ENCODE measurements around the gene ZC3H7A. TPM values are rescaled to one million over a fixed set of nuclear protein-coding genes. Genes with fewer than 3 reads are reported as not detected.
A peak's percentile ranks its signal among the peaks of the same experiment; 100 is the strongest.
"Not testable (repeated sequence)": the region's sequence is repeated elsewhere in the genome, so short reads cannot be mapped to it uniquely, and the experiment has no call there.

ZC3H7A gene
- total RNA-seq, 2 experiments from 2014 or later: 58.9 TPM

DNA sequence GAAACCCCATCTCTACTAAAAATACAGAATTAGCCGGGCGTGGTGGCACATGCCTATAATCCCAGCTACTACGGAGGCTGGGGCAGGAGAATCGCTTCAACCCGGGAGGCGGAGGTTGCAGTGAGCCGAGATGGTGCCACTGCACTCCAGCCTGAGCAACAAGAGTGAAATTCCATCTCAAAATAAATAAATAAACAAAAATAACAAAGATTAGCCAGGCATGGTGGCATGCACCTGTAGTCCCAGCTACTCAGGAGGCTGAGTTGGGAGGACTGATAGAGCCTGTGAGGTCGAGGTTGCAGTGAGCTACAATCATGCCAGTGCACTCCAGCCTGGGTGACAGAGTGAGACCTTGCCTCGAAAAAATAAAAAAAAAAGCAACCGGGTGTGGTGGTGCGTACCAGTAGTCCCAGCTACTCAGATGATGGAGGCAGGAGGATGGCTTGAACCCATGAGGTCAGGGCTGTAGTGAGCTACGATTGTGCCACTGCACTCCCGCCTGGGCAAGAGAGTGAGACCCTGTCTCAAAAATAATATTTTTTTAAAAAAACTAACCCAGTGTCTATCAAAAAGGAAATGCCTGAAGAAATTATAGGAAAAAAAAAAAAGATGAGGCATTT, 12.0 kb downstream of the ZC3H7A start:
- H3K9me3 Mint-ChIP-seq (ENCODE audit: insufficient read depth); H3K27ac Mint-ChIP-seq; DNase-seq; H3K27me3 Mint-ChIP-seq (ENCODE audit: low read depth); ATAC-seq; H3K4me3 Mint-ChIP-seq: not testable (repeated sequence)
- Mint-ChIP-seq H3K4me1 (ENCODE audit: low read depth) (peaks cover 63% of the 10 kb centered on the region), H3K36me3 (ENCODE audit: low read depth) (peaks cover 27% of the 10 kb centered on the region)
- ChIA-PET CTCF (interaction anchor here (1.9 to 8.4 kb wide), 2 partner anchors 12 to 42 kb away, joined by 6 to 124 read pairs; partner anchors contain the start of genes TXNDC11 and ZC3H7A), POLR2A (interaction anchor here (0.7 to 10.3 kb wide), 4 partner anchors 11 to 48 kb away, joined by 3 to 149 read pairs (median 4); partner anchors contain the start of genes TXNDC11 and ZC3H7A)

DNA sequence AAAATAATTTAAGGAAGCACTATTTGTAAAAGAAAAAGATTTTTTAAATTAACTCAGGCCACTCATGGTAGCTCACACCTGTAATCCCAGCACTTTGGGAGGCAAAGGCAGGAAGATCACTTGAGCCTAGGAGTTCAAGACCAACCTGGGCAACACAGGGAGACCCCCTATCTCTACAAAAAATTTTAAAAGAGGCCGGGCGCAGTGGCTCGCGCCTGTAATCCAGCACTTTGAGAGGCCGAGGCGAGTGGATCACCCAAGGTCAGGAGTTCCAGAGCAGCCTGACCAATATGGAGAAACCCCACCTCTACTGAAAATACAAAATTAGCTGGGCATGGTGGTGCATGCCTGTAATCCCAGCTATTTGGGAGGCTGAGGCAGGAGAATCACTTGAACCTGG, 12.7 kb downstream of the ZC3H7A start:
- not testable (repeated sequence) for H3K27me3 Mint-ChIP-seq (ENCODE audit: low read depth); DNase-seq; H3K9me3 Mint-ChIP-seq (ENCODE audit: insufficient read depth); H3K4me3 Mint-ChIP-seq; ATAC-seq
- ChIA-PET CTCF (interaction anchor here (0.8 to 8.4 kb wide), 2 partner anchors 8 to 13 kb away, joined by 3 to 124 read pairs; partner anchors contain the start of gene ZC3H7A), POLR2A (interaction anchor here (1.6 to 10.3 kb wide), 2 partner anchors 11 to 16 kb away, joined by 3 to 149 read pairs; partner anchors contain the start of gene ZC3H7A)
- Mint-ChIP-seq H3K36me3 (ENCODE audit: low read depth) (peaks cover 26% of the 10 kb centered on the region), H3K27ac (peak overlapping the region; percentile 65), H3K4me1 (ENCODE audit: low read depth) (peaks cover 62% of the 10 kb centered on the region)

DNA sequence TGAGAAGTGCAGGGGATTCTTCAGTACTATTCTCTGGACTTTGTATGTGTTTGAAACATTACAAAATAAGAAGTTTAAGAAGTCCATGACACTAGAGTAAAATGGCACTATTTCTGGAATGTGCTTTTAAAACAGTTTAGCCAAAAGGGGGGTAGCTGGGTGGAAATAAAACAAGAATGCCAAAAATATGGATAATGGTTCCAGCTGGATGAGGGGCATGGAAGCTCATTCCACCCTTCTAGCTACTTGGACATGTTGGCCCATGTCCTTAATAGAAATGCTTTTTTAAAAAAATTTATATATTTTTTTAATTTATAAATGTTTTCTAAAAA, 13.1 kb downstream of the ZC3H7A start:
- peaks cover 62% of the 10 kb centered on the region for H3K4me1 Mint-ChIP-seq (ENCODE audit: low read depth)
- DNase-seq (no peak), ATAC-seq (no peak)
- peak overlapping the region; percentile 65 for H3K4me3 Mint-ChIP-seq
- H3K9me3 Mint-ChIP-seq (ENCODE audit: insufficient read depth): no peaks in the 10 kb centered on the region
- CTCF ChIA-PET: interaction anchor here (0.8 to 8.4 kb wide), 2 partner anchors 8 to 13 kb away, joined by 3 to 124 read pairs; partner anchors contain the start of gene ZC3H7A
- POLR2A ChIA-PET: interaction anchor here (10.3 kb wide), 1 partner anchor 12 kb away, joined by 149 read pairs; the partner anchor contains the start of gene ZC3H7A
- peaks cover 28% of the 10 kb centered on the region for H3K36me3 Mint-ChIP-seq (ENCODE audit: low read depth)
- H3K27me3 Mint-ChIP-seq (ENCODE audit: low read depth): no peaks in the 10 kb centered on the region
- peak overlapping the region; percentile 91 for H3K27ac Mint-ChIP-seq

DNA sequence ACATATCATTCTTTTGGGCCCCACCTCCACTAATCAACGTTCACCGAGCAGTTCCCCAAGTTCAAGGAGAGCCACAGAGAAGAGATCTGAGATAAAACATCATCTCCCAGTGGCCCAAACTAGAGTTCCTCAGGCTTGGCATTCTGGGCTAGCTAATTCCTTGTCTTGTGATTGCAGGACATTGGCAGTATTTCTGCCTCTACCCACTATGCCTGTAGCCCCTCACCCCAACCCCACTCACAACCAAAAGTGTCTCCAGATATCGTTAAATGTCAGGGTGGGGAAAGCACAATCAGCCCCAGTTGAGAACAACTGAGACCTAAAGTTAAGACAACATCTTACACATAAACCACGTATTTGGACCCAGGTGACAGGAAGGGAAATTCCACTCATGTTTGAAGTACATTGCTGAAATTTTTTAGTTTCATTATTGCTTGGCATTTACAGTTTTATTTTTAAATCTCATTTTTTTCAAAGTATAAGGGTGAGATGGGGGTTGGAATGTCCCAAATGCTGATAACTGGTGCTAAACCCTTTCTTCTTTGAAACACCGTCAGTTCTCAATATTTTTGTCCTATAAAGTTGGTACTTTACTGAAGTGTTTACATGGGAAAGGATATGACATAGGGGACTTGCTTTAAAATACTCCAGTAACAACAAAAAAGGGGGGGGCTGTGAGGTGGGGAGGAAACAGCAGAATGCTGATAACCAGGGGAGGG, 13.6 kb downstream of the ZC3H7A start:
- H3K9me3 Mint-ChIP-seq (ENCODE audit: insufficient read depth): no peaks in the 10 kb centered on the region
- peak; percentile 61 for DNase-seq
- CTCF ChIA-PET: interaction anchor here (0.8 to 8.4 kb wide), 3 partner anchors 9 to 14 kb away, joined by 3 to 124 read pairs (median 6); partner anchors contain the start of gene ZC3H7A
- H3K27ac Mint-ChIP-seq: peak overlapping the region; percentile 91
- H3K27me3 Mint-ChIP-seq (ENCODE audit: low read depth): no peaks in the 10 kb centered on the region
- H3K36me3 Mint-ChIP-seq (ENCODE audit: low read depth): peaks cover 26% of the 10 kb centered on the region
- peaks cover 59% of the 10 kb centered on the region for H3K4me1 Mint-ChIP-seq (ENCODE audit: low read depth)
- POLR2A ChIA-PET: interaction anchor here (0.6 to 10.3 kb wide), 3 partner anchors 12 to 451 kb away, joined by 4 to 149 read pairs (median 4); partner anchors contain the start of genes TXNDC11 and ZC3H7A
- ATAC-seq: peak; percentile 81
- H3K4me3 Mint-ChIP-seq: peak overlapping the region; percentile 65

DNA sequence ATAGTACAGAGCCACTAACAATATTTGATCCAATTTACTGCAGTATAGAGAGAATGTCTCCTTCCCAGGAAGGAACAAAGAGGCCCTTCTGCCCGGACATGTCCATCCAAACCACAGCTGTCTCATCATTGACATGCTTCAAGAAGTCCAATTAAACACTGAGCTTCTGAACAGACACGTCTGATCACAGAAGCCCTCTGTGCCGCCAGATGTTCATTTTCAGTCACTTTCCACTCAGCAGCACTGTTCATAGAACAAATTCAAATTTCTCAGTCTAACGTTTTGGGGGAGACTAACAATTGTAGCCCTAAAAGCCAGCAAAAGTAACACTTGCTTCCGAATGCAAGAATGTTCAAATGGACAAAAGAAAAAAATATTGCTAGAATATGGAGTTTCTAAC, 15.3 kb downstream of the ZC3H7A start:
- ATAC-seq (no peak), DNase-seq (no peak)
- Mint-ChIP-seq H3K36me3 (ENCODE audit: low read depth) (peaks cover 24% of the 10 kb centered on the region), H3K27ac (peak overlapping the region; percentile 65), H3K4me1 (ENCODE audit: low read depth) (peaks cover 44% of the 10 kb centered on the region), H3K9me3 (ENCODE audit: insufficient read depth) (no peaks in the 10 kb centered on the region), H3K4me3 (no peak overlapping the region), H3K27me3 (ENCODE audit: low read depth) (no peaks in the 10 kb centered on the region)
- ChIA-PET POLR2A (interaction anchor here (0.7 to 10.3 kb wide), 5 partner anchors 8 to 98 kb away, joined by 4 to 149 read pairs (median 4); partner anchors contain the start of genes TXNDC11 and ZC3H7A), CTCF (interaction anchor here (0.6 to 8.4 kb wide), 6 partner anchors 10 to 286 kb away, joined by 3 to 124 read pairs (median 5); partner anchors contain the start of gene ZC3H7A)

DNA sequence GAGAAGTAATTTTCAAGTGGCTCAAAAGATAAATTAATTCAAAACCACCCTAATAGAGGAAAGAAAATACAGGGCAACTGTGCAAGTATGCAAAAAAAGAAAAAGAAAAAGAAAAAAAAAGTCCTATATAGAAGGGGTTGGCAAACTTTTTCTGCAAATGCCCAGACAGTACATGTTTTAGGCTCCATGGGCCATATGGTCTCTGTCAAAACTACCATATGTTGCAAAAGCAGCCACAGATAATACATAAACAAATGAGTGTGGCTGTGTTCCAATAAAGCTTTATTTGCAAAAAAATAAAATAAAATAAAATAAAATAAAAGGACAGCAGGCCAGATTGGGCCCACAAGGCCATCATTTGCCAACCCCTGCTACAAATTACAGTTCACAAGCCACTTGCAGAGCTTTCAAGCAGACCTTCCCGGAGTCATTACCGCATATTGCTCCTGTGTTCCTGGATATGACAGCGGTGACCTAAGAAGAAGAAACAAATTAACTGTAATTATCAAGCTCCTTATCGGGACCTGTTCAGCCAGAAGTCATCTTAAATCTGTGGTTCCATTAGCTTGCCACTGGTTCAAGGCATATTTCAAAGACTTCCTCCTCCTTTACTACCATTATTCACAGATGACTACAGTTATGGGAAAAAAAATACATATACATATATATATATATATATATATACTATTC, 15.9 kb downstream of the ZC3H7A start:
- ChIA-PET CTCF (interaction anchor here (0.8 to 8.4 kb wide), 6 partner anchors 9 to 286 kb away, joined by 3 to 124 read pairs (median 4); partner anchors contain the start of gene ZC3H7A), POLR2A (interaction anchor here (0.7 to 10.3 kb wide), 4 partner anchors 9 to 97 kb away, joined by 4 to 149 read pairs (median 6); partner anchors contain the start of genes TXNDC11 and ZC3H7A)
- no peak overlapping the region for H3K4me3 Mint-ChIP-seq
- H3K4me1 Mint-ChIP-seq (ENCODE audit: low read depth): peaks cover 38% of the 10 kb centered on the region
- no peaks in the 10 kb centered on the region for H3K9me3 Mint-ChIP-seq (ENCODE audit: insufficient read depth)
- no peaks in the 10 kb centered on the region for H3K27me3 Mint-ChIP-seq (ENCODE audit: low read depth)
- DNase-seq: no peak
- peak overlapping the region; percentile 66 for H3K27ac Mint-ChIP-seq
- H3K36me3 Mint-ChIP-seq (ENCODE audit: low read depth): peaks cover 27% of the 10 kb centered on the region
- no peak for ATAC-seq

DNA sequence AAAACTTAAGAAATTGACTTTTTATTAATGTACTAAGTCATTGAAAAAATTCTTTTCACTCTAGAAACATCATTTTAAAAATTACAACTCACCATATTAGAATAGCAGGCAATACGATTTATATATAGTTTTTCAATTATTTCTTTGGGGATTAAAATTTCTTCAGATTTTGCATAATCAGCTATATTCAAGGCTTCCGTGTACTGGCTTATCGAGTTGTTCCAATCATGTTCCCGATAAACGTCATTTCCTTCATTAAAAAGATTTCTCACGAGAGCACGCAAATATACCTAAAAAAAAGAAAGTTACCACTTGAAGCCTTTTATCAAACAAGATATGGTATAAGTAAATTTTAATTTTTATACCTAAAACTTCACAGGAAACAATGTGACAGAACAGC, 18.0 kb downstream of the ZC3H7A start:
- Mint-ChIP-seq H3K4me3 (no peak overlapping the region), H3K27ac (no peak overlapping the region), H3K27me3 (ENCODE audit: low read depth) (no peaks in the 10 kb centered on the region), H3K4me1 (ENCODE audit: low read depth) (peaks cover 32% of the 10 kb centered on the region), H3K36me3 (ENCODE audit: low read depth) (peaks cover 41% of the 10 kb centered on the region), H3K9me3 (ENCODE audit: insufficient read depth) (no peaks in the 10 kb centered on the region)
- DNase-seq (no peak), ATAC-seq (no peak)
- ChIA-PET POLR2A (interaction anchor here (0.6 to 0.7 kb wide), 3 partner anchors 9 to 37 kb away, joined by 3 to 4 read pairs (median 3); partner anchors contain the start of gene TXNDC11), CTCF (interaction anchor here (1.0 kb wide), 1 partner anchor 19 kb away, joined by 7 read pairs; the partner anchor contains the start of gene ZC3H7A)

DNA sequence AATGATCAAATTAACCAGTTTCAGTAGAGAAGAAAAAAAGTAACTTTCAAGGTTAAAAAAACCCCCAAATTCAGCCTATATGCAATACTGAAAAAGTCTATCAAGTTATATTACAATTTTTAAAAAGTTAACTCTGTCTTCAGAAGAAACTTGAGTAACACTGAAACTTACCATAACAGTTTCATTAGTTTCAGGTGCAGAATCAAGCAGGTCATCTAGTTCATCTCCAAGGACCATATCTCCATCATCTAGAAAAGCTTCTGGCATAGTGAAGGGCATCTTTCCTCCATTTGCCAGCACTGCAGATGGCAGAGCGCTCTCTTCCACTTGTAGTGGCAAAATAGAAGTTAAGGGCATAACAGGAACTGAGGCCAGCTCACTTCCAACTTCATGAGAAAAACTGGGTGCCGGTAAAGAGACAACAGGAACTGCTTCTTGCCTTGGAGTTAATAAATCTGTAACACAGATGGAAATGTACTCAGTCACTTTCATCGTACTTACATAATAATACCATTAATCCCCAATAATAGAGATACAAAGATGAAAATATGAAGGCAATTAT, 22.9 kb downstream of the ZC3H7A start:
- Mint-ChIP-seq H3K9me3 (ENCODE audit: insufficient read depth) (no peaks in the 10 kb centered on the region), H3K27ac (no peak overlapping the region), H3K4me3 (no peak overlapping the region), H3K36me3 (ENCODE audit: low read depth) (peaks cover 54% of the 10 kb centered on the region), H3K27me3 (ENCODE audit: low read depth) (no peaks in the 10 kb centered on the region), H3K4me1 (ENCODE audit: low read depth) (peaks cover 4% of the 10 kb centered on the region)
- no peak for ATAC-seq
- no peak for DNase-seq
- ChIA-PET POLR2A (interaction anchor here (3.7 kb wide), 1 partner anchor 23 kb away, joined by 13 read pairs; the partner anchor contains the start of gene ZC3H7A), CTCF (interaction anchor here (1.2 kb wide), 1 partner anchor 23 kb away, joined by 4 read pairs; the partner anchor contains the start of gene ZC3H7A)

DNA sequence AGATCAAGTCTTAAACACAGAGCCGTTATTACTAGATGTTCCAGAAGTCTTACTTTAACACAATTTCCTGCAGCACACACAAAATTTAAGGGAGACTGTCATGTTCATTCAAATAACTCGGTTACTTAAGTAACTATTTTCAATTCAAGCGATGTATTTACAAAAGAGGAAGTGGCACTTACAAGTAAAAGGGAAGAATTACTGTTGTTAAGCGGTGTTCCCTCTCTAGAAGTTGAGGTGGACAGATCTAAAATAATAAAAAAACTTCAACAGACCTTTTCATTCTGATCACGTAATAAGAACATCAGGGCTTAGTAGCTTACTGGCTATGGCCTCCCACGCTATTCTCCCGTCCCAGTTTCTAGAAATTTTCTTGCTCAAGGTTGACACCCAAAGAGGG, 28.2 kb downstream of the ZC3H7A start:
- Mint-ChIP-seq H3K4me1 (ENCODE audit: low read depth) (peaks cover 6% of the 10 kb centered on the region), H3K9me3 (ENCODE audit: insufficient read depth) (no peaks in the 10 kb centered on the region), H3K27ac (peak overlapping the region; percentile 22), H3K36me3 (ENCODE audit: low read depth) (peaks cover 58% of the 10 kb centered on the region), H3K27me3 (ENCODE audit: low read depth) (no peaks in the 10 kb centered on the region), H3K4me3 (no peak overlapping the region)
- no peak for ATAC-seq
- ChIA-PET POLR2A (interaction anchor here (0.7 to 1.4 kb wide), 2 partner anchors 13 to 26 kb away, joined by 4 to 6 read pairs; partner anchors contain the start of gene TXNDC11), CTCF (no interaction called here)
- DNase-seq: no peak

DNA sequence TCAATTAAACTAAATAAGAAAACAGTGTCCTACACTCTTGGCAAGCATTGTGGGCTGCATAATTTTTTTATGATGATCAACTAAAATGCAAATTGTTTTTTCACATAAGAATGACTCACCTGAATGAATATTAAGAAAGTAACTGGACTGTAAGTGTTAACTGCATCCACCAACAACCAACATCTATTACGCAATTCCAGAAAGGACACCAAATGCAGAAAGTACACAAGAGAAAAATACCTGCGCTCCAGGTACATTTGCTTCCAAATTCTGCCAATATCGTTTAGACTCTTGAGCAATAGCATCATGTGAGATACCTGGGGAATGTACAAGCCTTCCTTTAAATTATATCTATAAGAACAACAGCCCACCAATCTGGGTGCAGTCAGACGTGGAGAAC, 34.6 kb downstream of the ZC3H7A start:
- Mint-ChIP-seq H3K27ac (no peak overlapping the region), H3K4me1 (ENCODE audit: low read depth) (no peaks in the 10 kb centered on the region), H3K36me3 (ENCODE audit: low read depth) (peaks cover 62% of the 10 kb centered on the region), H3K9me3 (ENCODE audit: insufficient read depth) (no peaks in the 10 kb centered on the region), H3K27me3 (ENCODE audit: low read depth) (no peaks in the 10 kb centered on the region), H3K4me3 (no peak overlapping the region)
- DNase-seq (no peak), ATAC-seq (no peak)
- ChIA-PET POLR2A (no interaction called here), CTCF (interaction anchor here (0.8 kb wide), 1 partner anchor 35 kb away, joined by 3 read pairs; no protein-coding TSS in a partner anchor)

Data from activated CD8-positive, alpha-beta T cell treated with anti-CD3 and anti-CD28 coated beads, Interleukin-2, amount 10 ng/mL, durations not matched to agents 7 days and 5 days (primary cell).